ENCODE results near the gene KDM4E. TPM values are rescaled to one million over a fixed set of nuclear protein-coding genes. Genes with fewer than 3 reads are reported as not detected.

KDM4E gene
- total RNA-seq: not detected

GRCh38 chr11:95024958-95025357, at the start of gene KDM4E:
Gene KDM4E, plus strand, starts transcription at chr11:95025258. Its CDS starts 300 bp downstream, at chr11:95025558.
- TF ChIP-seq CTCF (IDR thresholded peaks at IDR 0.05; ENCODE audit: low read depth): no peak

- no peak for TF ChIP-seq CTCF (IDR thresholded peaks at IDR 0.05; ENCODE audit: low read depth)
These were observed 49.5 kb upstream of the KDM4E start for GRCh38 chr11:94975599-94975998.

- no peak for TF ChIP-seq CTCF (IDR thresholded peaks at IDR 0.05; ENCODE audit: low read depth)
These were observed 37.7 kb upstream of the KDM4E start for GRCh38 chr11:94987378-94987777.

GRCh38 chr11:94988748-94989147, 36.3 kb upstream of the KDM4E start:
- no peak for TF ChIP-seq CTCF (IDR thresholded peaks at IDR 0.05; ENCODE audit: low read depth)

GRCh38 chr11:94993400-94993943, 31.6 kb upstream of the KDM4E start:
- no peak for TF ChIP-seq CTCF (IDR thresholded peaks at IDR 0.05; ENCODE audit: low read depth)

- no peak for TF ChIP-seq CTCF (IDR thresholded peaks at IDR 0.05; ENCODE audit: low read depth)
These were observed 27.6 kb upstream of the KDM4E start for GRCh38 chr11:94997437-94997836.

- TF ChIP-seq CTCF (IDR thresholded peaks at IDR 0.05; ENCODE audit: low read depth): no peak
These were observed 26.8 kb upstream of the KDM4E start for GRCh38 chr11:94998285-94998684.

Measured in subcutaneous adipose tissue (tissue), 4 donors.